HG02852 (cell line): Measurements from ENCODE around the gene PRIMPOL.
A peak's percentile ranks its signal among the peaks of the same experiment; 100 is the strongest.
"Not testable (repeated sequence)": the region's sequence is repeated elsewhere in the genome, so short reads cannot be mapped to it uniquely, and the experiment has no call there.

Experiments used
- ATAC-seq: cut with Tn5 transposase; IDR thresholded peaks from one replicate; pipeline ENCODE4 v1.9.1; 2021; ENCODE audit warnings: mild to moderate bottlenecking, moderate library complexity; ENCODE audit not compliant: unreplicated experiment

The PRIMPOL gene, protein sequence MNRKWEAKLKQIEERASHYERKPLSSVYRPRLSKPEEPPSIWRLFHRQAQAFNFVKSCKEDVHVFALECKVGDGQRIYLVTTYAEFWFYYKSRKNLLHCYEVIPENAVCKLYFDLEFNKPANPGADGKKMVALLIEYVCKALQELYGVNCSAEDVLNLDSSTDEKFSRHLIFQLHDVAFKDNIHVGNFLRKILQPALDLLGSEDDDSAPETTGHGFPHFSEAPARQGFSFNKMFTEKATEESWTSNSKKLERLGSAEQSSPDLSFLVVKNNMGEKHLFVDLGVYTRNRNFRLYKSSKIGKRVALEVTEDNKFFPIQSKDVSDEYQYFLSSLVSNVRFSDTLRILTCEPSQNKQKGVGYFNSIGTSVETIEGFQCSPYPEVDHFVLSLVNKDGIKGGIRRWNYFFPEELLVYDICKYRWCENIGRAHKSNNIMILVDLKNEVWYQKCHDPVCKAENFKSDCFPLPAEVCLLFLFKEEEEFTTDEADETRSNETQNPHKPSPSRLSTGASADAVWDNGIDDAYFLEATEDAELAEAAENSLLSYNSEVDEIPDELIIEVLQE

DNA sequence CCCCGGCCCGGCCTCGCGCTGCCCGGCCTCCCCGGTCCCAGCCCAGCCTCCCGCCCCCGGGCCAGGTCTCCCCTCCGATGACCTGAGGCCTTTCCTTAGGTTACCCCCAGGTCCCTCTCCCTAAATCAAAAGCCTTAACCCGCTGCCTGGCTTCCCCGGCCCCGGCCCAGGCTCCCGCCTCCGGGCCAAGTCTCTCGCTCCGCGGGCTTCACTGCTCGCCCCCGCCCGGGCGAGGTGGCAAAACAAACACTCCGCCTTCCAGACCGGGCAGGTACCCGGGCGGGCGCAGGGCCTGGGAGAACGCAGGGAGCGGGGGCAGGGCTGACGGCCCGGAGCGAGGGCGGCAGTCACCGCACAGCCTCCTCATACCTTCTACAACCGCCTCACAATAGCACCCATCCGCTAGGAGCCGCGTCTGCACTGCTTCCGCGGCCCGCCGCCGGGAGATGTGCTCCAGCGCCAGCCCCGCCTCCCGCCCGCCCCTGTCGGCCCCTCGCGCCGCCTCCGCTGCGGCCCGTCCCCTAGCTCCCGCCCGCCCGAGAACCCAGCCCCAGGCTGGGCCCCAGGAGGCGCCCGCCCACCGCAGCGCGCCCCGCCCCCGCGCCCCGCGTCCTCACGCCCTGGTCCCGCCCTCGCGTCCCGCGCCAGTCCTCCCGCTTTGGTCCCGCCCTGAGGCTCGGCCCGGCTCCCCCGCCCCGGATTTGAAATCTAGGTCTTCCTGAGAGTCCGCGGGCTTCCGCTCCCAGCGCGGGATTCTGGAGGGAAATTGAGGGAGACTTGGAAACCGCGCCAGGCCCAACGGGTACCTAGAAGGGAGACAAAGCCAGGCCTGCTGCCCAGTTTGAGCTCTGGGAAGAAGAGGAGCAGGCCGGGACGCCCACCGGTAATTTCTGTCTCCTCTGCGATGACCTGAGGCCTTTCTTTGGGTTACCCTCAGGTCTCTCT lies at the start of gene PRIMPOL, which contains the start of gene CASP3:
Gene PRIMPOL, plus strand, starts transcription at position 713 of the 945 bp plus-strand sequence. CDS start 7,403 bp downstream, outside the sequence.
Gene CASP3, minus strand, starts transcription at position 422 of the 945 bp plus-strand sequence. CDS start 10,994 bp downstream, outside the sequence.
- ATAC-seq, result peak; percentile 80

DNA sequence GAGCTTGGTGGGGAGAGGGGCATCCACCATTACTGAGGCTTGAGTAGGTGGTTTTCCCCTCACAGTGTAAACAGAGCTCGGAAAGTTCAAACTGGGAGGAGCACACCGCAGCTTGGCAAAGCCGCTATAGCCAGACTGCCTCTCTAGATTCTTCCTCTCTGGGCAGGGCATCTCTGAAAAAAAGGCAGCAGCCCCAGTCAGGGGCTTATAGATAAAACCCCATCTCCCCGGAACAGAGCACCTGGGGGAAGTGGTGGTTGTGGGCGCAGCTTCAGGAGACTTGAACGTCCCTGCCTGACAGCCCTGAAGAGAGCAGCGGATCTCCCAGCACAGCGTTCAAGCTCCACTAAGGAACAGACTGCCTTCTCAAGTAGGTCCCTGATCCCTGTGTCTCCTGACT lies 48.6 kb upstream of the PRIMPOL start:
- ATAC-seq, result not testable (repeated sequence)

DNA sequence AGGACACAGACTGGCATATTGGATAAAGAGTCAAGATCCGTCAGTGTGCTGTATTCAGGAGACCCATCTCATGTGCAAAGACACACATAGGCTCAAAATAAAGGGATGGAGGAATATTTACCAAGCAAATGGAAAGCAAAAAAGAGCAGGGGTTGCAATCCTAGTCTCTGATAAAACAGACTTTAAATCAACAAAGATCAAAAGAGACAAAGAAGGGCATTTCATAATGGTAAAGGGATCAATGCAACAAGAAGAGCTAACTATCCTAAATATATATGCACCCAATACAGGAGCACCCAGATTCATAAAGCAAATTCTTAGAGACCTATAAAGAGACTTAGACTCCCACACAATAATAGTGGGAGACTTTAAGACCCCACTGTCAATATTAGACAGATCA lies 46.7 kb upstream of the PRIMPOL start:
- ATAC-seq, result not testable (repeated sequence)

DNA sequence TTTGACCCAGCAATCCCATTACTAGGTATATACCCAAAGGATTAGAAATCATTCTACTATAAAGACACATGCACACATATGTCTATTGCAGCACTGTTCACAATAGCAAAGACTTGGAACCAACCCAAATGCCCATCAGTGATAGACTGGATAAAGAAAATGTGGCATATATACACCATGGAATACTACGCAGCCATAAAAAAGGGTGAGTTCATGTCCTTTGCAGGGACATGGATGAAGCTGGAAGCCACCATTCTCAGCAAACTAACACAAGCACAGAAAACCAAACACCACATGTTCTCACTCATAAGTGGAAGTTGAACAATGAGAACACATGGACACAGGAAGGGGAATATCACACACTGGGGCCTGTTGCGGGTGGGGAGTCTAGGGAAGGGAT lies 42.1 kb upstream of the PRIMPOL start:
- ATAC-seq, result not testable (repeated sequence)

DNA sequence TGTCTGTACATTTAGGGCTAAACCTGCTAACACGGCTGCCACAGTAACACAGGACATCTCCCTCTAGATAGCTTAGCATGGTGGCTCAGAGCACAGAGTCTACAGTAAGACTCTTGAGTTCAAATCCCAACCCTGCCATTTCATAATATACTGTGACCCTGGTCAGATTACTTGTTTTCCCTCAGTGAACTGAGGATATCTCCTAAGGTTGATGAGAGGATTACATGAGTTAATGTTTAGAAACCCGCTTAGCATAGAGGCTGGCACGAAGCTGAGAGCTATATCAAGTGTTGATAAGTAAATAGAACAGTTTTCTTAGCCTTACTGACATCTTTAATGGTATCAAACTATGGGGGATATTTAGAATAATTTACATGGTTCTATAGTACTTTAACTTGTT lies 37.5 kb upstream of the PRIMPOL start:
- no peak for ATAC-seq

DNA sequence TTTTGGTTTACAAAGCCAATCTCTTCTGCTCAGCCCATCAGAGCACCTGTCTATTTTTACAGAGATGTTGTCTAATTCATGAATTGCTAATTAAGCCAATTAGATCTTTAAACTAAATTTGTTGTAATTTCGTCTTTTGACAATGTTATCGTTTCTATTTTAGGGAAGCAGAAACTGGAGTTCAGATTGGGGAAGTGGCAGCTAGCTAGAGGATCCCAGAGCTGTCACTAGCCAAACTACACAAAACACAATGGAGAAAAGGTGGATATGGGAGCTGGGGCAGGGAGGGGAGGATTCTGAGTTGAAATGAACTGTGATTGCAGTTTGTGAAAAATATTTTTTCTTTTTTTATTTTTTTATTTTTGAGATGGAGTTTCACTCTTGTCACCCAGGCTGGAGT lies 36.1 kb upstream of the PRIMPOL start:
- ATAC-seq, result no peak

DNA sequence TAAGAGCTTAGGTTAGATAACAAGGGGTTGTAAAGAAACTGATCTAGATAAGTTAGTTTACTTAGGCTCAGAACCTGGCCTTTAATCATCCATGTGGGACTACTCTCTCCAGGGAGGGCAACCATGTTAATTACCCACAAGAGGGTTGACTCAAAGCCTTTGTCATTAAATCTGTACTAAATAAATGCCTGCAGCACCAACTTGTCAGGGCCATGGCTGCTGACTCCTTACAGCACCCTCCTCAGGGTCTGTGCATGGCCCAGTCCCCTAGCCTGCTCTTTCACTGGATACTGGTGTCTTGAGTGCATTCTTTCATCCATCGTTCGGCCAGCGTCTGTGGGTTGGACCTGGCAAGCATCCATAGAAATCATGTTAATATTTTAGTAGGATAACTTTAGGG lies 35.0 kb upstream of the PRIMPOL start:
- ATAC-seq, result no peak

DNA sequence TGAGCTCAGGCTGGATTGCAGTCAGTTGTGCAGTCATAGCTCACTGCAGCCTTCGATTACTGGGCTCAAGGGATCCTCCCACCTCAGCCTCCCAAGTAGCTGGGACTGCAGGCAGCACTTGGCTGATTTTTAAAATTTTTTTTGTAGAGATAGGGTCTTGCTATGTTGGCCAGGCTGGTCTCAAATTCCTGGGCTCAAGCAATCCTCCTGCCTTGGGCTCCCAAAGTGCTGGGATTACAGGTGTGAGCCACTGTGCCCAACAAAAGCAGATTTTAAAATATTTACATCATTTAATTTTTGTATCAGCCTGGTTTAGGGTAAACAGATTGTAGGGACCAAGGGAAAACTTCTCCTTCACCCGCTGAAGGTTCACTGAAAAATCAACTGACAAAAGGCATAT lies 33.4 kb upstream of the PRIMPOL start:
- not testable (repeated sequence) for ATAC-seq

DNA sequence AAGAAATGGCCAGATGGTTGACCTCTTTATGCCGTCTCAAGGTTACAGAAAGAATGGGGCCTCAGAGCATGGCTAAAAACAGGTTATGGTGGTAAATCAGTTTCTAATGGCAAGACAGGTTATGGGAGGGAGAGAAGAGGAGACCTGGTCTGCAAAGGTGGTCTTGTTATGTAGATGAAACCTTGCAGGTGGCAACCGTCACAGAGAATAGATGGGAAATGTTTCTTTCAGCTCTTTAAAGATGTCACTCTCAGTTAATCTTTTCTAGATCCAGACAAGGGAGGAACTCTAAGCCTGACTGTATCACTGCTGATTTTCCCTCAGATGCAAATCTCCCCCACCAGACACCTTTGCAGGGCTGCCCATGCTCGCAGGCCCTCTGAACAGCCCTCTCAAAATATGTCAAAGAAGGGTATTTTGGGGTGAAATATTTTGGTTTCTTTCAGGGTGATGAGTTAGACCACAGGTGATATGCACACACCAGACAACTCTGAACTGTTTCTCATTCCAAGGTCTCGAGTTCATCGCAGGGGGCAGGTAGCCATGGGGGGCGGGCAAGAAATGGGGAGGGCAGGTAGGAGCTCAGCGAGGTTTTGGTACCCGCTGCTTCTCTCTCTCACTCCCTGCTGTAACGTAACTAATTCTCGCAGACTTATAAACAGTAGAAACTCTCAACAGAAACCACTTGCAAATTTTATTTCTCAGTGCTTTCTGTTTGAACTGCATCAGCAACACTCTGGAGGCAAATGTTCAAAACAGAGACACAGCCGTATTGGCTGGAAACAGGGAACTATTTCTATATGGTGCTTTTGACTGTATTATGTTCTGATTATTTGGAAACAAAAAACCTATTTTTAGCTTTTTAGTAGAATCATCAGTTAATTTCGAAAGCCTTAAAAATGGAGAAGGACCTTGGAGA lies 32.6 kb upstream of the PRIMPOL start:
- peak; percentile 88 for ATAC-seq

DNA sequence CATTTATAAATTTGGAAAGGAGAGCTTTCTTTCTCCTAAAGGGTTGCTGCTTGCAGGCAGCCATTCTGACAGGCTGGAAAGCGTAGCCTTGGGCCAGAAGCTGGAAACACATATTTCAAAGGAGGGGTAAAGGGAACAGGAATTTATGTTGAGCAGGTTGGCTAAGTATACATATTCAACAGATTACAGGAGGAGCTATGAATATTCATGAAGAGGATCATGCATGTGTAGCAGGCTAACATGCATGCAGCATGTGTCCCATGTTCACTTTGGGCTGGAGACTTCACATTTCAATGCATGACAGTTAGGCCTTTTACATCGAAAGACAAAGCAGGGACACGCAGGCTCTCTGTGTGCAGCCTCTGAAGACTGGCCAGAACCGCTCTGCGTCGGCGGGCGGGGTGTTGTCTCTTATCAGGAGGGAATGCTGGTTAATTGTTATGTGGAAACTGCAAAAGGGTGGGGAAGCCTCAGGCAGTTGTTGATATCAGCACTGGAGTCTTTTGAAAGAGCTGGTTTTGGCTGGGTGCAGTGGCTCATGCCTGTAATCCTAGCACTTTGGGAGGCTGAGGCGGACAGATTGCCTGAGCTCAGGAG lies 31.8 kb upstream of the PRIMPOL start:
- no peak for ATAC-seq

DNA sequence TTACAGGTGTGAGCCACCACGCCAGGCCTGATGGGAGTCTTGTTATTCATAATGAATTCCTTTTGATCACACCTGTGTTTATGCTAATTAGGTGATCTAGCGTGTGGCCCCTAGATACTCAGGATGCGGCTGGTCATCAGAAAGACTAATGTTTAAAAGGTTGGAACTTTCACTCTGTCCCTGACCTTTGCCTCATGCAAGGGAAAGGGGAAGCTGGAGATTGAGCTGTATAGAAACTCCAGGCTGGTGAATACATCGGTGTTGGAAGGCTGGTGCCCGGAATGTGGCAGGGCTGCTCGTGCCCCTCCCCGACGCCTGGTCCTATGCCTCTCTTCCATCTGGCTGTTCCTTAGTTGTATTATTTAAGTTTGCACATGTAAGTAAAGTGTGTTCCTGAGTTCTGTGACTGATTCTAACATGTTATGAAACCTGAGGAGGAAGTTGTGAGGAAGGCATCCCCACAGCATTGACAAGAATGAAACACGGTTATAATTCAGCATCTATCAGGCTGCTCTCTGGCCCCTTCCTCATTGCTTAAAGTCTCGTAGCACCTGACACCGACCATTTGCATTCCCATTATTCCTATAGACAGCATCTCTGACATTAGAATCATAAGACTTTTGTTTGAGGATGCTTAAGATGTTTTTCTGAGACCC lies 29.2 kb upstream of the PRIMPOL start:
- ATAC-seq, result no peak

DNA sequence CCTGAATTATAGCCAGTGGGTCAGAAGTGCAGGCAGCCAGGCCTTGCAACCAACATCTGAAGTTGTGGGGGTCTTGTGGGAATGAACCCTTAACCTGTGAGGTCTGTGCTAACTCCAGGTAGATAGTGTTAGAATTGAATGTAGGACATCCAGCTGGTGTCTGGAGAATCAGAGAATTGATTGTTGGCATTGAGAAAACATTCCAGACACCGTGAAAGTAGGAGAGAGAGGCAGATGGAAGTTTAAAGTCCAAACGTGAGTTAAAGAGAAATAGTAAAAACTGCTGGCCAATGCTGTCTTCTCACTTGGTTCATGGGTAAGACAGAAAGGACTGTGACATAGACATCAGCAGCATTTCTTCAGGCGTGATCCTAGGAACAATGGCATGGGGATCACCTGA lies 28.0 kb upstream of the PRIMPOL start:
- no peak for ATAC-seq

DNA sequence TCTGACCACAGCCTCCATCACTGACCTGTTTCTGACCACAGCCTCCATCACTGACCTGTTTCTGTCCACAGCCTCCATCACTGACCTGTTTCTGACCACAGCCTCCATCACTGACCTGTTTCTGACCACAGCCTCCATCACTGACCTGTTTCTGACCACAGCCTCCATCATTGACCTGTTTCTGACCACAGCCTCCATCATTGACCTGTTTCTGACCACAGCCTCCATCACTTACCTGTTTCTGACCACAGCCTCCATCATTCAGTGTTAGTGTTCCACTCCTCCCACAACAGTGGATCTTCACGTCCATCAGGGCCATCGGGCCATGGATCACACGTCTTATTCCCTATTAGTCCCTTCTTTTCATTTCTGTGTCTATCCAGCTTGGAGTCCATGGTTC lies 25.0 kb upstream of the PRIMPOL start:
- ATAC-seq, result not testable (repeated sequence)

DNA sequence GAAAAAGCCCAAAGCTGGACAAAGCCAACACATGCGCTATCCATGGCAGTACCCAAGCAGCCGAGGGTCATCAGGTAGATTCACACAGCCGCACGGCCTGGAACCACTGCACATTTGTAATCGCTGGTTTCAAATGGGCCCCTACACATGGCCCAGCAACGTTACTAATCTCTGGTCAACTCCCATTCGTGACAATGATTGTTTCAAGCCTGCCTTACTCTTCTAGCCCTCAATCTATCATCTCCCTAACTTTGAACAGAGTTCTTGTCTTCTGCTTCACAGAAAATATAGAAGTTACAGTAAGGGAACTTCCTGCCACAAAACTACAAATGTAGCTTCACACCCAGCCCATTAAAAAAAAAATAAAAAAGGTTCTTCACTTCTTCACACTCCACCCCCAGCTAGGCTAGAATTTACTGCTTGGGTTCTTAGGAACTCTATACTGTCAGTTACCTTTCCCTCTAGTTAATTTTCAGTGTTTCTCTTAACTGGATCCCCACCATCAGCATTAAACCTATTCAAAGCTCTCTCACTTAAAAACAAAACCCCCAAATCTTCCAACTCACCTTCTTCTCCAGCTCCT lies 24.5 kb upstream of the PRIMPOL start:
- no peak for ATAC-seq

DNA sequence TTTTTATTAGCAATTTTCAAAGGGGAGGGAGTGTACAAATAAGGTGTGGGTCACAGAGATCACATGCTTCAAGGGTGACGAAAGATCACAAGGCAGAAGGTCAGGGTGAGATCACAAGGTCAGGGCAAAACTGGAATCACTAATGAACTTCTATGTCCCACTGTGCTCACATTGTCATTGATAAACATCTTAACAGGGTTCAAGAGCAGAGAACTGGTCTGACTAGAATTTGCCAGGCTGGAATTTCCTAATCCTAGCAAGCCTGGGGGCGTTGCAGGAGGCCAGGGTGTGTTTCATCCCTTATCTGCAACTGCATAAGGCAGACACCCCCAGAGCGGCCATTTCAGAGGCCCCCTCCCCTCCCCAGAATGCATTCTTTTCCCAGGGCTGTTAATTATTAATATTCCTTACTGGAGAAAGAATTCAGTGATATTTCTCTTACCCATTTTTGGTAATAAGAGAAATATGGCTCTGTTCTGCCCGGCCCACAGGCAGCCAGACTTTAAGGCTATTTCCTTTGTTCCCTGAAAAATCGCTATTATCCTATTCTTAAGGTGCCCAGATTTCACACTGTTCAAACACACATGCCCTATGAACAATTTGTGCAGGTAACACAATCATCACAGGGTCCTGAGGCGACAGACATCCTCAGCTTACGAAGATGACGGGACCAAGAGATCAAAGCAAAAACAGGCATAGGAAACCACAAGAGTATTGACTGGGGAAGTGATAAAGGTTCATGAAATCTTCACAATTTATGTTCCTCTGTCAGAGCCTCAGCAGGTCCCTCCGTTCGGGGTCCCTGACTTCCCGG lies 23.5 kb upstream of the PRIMPOL start:
- ATAC-seq, result not testable (repeated sequence)

DNA sequence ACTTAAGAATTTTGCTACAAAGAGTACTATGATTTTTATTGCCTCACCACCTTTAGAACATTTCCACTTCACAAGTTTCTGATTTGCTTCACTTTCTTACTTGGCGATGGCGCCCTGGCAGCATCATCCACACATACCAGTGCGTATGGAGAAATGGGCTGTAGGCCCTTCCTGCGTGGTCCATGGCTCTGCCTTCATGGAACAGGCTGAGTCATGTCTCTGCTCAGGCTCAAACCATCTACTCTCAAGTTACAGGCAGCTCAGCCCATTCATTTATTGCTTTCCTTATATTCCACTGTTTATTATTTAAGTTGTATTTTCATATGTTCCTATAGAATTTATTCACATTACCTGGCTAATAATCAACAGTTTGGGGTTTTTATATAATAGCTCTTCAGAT lies 21.4 kb upstream of the PRIMPOL start:
- no peak for ATAC-seq

DNA sequence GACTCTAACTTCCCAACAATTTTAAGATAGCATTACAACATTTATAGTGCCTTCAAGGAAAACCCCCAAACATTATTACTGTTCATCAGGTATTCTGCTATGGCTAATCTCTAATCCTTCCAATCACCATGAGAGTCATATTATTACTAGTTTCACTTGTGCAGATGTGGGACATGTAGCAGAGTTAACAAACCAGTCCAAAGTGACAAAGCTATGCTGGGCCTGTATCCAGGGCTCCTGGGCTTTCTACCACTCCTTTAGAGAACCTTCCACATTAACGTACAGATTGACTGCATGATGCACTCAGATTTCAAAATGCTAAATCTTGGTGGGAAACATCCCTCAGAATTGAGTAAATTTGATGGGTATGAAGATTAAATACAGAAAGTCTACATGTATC lies 16.7 kb upstream of the PRIMPOL start:
- no peak for ATAC-seq

DNA sequence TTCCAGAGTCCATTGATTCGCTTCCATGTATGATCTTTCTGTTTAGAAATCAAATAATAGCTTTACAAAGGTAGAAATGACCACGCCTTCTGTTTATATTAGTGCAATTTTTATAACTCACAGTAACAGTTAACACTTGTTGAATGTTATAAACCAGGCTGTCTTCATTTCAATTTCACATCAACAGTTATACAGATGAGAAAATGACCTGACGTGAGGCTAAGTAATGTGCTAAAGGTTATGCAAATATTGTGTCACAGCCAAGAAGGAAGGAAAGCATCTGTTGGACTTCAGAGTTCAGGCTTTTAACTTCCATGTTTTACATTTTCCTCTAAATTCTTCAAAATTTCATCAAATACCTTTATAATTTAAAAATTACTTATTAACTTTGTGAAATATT lies 14.2 kb upstream of the PRIMPOL start:
- ATAC-seq, result no peak
